ENCODE results near the gene GEMIN7. TPM values are rescaled to one million over a fixed set of nuclear protein-coding genes. Genes with fewer than 3 reads are reported as not detected.

The GEMIN7 gene
- total RNA-seq, 4 donors from 2014 or later = 18.8 to 29.8 (median 20.5) TPM

DNA sequence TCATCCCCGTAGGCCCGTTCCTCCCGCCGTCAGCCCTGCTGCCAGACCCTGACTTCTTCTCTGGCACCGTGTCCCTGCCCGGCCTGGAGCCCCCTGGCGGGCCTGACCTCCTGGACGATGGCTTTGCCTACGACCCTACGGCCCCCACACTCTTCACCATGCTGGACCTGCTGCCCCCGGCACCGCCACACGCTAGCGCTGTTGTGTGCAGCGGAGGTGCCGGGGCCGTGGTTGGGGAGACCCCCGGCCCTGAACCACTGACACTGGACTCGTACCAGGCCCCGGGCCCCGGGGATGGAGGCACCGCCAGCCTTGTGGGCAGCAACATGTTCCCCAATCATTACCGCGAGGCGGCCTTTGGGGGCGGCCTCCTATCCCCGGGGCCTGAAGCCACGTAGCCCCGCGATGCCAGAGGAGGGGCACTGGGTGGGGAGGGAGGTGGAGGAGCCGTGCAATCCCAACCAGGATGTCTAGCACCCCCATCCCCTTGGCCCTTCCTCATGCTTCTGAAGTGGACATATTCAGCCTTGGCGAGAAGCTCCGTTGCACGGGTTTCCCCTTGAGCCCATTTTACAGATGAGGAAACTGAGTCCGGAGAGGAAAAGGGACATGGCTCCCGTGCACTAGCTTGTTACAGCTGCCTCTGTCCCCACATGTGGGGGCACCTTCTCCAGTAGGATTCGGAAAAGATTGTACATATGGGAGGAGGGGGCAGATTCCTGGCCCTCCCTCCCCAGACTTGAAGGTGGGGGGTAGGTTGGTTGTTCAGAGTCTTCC lies 41.5 kb upstream of the GEMIN7 start:
- Histone ChIP-seq H3K4me1 (peaks cover 39% of the 10 kb centered on the region), H3K9me3 (no peaks in the 10 kb centered on the region), H3K27ac (no peak overlapping the region), H3K27me3 (no peaks in the 10 kb centered on the region), H3K36me3 (peaks cover 53% of the 10 kb centered on the region), H3K4me3 (no peak overlapping the region)
- TF ChIP-seq, protein P1, sequence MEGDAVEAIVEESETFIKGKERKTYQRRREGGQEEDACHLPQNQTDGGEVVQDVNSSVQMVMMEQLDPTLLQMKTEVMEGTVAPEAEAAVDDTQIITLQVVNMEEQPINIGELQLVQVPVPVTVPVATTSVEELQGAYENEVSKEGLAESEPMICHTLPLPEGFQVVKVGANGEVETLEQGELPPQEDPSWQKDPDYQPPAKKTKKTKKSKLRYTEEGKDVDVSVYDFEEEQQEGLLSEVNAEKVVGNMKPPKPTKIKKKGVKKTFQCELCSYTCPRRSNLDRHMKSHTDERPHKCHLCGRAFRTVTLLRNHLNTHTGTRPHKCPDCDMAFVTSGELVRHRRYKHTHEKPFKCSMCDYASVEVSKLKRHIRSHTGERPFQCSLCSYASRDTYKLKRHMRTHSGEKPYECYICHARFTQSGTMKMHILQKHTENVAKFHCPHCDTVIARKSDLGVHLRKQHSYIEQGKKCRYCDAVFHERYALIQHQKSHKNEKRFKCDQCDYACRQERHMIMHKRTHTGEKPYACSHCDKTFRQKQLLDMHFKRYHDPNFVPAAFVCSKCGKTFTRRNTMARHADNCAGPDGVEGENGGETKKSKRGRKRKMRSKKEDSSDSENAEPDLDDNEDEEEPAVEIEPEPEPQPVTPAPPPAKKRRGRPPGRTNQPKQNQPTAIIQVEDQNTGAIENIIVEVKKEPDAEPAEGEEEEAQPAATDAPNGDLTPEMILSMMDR (IDR thresholded peaks at IDR 0.05) = no peak
- no peak for TF ChIP-seq POLR2AphosphoS5 (IDR thresholded peaks at IDR 0.05)
- TF ChIP-seq EP300 (IDR thresholded peaks at IDR 0.05) = no peak
- no peak for TF ChIP-seq POLR2A (IDR thresholded peaks at IDR 0.05)
- WGBS = 92% methylated on average over 36 of the region's 37 CpGs
- no peak for DNase-seq (ENCODE audit: low spot score in 2 of 2)

DNA sequence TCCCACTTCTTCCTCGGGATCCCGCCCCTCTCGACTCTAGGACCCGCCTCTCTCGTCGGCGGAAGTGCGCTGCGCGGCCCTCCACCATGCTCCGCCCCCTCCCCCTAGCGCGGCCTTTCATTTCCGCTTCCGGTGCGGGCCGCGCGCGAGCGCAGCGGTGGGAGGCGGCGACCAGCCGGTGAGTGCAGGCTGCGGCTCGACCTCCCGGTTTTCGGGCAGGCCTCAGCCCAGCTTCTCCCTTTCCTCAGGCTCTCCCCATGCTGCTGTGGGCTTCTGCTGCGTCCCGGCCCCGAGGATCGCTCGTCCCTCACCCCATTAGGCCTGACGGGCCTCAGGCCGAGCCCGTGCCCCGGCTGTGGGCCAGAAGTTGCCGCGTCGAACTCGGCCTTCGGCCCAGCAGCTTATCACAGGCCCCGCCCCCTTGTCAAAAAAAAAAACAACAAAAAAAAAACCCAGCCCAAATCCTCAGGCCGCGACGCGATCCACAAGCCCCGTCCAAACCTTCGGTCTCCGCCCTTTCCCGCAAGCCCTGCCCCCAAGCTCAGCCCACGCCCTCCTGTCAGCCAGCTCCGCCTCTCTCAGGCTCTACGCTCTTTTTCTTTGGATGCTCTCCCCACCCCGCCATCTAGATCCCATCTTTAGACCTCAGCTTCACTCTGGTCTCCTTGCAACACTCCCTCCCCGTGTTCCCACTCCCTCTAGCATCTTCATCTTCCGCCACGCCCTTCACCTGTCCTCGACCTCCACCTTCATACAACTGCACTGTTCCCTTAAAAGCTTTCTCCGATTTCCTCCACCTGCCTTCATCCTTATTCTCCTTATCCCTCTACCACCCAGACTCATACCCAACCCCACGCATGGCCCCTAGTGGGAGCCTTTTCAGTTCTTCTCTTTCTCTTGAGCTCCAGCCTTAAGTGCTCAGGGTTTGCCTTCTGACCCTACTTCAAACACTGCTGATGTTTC lies 39.8 kb upstream of the GEMIN7 start, which contains the start of gene CLASRP:
Gene CLASRP (plus strand): TSS at position 115 of the 963 bp plus-strand sequence. CDS start 1,168 bp downstream, outside the sequence.
- TF ChIP-seq EP300 (IDR thresholded peaks at IDR 0.05) (no peak), POLR2A (IDR thresholded peaks at IDR 0.05) (peak; percentile 87 to 93), POLR2AphosphoS5 (IDR thresholded peaks at IDR 0.05) (peak; percentile 89 to 97 (median 96))
- TF ChIP-seq, protein P1 (IDR thresholded peaks at IDR 0.05) = peak in 1 of 2 donors; percentile 10
- H3K4me3 ChIP-seq = peak within 1 kb of the TSS; percentile 88
- peak; percentile 94 to 95 for DNase-seq (ENCODE audit: low spot score in 2 of 2)
- H3K36me3 ChIP-seq = peaks cover 52% of the 10 kb centered on the region
- H3K27me3 ChIP-seq = no peaks in the 10 kb centered on the region
- no peaks in the 10 kb centered on the region for H3K9me3 ChIP-seq
- 3% methylated on average over 53 of the region's 62 CpGs for WGBS
- H3K4me1 ChIP-seq = peaks cover 43% of the 10 kb centered on the region
- H3K27ac ChIP-seq = peak within 1 kb of the TSS; percentile 99

DNA sequence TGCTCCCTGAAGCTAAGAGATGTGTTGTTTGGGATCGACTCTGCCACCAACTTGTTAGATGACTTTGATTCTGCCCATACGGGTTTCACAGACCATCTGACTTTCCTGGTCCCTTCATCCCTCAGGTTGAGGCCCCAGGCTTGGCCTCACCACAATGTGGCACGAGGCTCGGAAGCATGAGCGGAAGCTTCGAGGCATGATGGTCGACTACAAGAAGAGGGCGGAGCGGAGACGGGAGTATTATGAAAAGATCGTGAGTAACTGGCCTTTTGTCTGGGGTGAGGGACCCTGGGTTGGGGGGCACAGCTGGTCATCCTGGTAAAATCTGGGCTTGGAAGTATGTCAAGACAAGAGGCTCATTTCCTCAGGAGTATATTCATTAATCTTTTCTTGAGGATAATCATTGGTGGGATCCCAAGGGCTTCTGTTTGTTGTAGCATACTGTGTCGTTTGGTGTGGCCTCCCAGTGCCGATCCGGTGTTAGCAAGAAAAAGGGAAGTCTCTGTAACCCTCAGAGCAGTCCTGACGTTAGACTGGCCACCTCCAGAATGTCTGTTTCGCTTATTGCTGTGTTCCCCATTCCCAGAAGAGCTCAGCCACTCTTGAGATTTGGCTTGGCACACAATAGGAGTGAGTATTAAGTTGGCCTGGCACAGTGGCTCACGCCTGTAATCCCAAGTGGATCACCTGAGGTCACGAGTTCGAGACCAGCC lies 38.8 kb upstream of the GEMIN7 start:
- TF ChIP-seq POLR2AphosphoS5 (IDR thresholded peaks at IDR 0.05) (no peak), POLR2A (IDR thresholded peaks at IDR 0.05) (no peak), EP300 (IDR thresholded peaks at IDR 0.05) (no peak)
- TF ChIP-seq, protein P1 (IDR thresholded peaks at IDR 0.05) = no peak
- H3K27ac ChIP-seq = no peak overlapping the region
- H3K4me3 ChIP-seq = peak overlapping the region; percentile 88
- DNase-seq (ENCODE audit: low spot score in 2 of 2) = no peak
- H3K9me3 ChIP-seq = no peaks in the 10 kb centered on the region
- H3K27me3 ChIP-seq = no peaks in the 10 kb centered on the region
- 77% methylated on average over 19 of the region's 19 CpGs for WGBS
- H3K4me1 ChIP-seq = peaks cover 43% of the 10 kb centered on the region
- H3K36me3 ChIP-seq = peaks cover 52% of the 10 kb centered on the region

DNA sequence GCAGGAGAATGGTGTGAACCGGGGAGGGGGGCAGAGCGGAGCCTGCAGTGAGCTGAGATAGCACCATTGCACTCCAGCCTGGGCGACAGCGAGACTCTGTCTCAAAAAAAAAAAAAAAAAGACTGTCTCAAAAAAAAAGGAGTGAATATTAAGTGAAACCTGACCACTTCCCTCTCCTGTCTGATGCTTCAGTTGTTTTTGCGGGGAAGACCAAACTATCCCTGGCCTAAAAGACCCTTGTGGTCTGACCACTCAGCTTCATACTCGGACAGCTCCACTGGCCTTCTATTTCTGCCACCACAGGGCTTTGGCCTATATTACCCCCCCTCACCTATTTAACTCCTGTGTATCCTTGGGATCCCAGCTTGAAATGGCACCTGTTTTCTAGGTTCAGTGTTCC lies 37.9 kb upstream of the GEMIN7 start:
- no peak for DNase-seq (ENCODE audit: low spot score in 2 of 2)
- Histone ChIP-seq H3K27me3 (no peaks in the 10 kb centered on the region), H3K4me3 (no peak overlapping the region), H3K4me1 (peaks cover 50% of the 10 kb centered on the region), H3K36me3 (peaks cover 52% of the 10 kb centered on the region), H3K27ac (no peak overlapping the region), H3K9me3 (no peaks in the 10 kb centered on the region)
- 88% methylated on average over 6 of the region's 6 CpGs for WGBS
- TF ChIP-seq, protein P1 (IDR thresholded peaks at IDR 0.05) = no peak
- no peak for TF ChIP-seq POLR2A (IDR thresholded peaks at IDR 0.05)

All from suprapubic skin (tissue), 4 donors.